Activated CD8-positive, alpha-beta memory T cell treated with anti-CD3 and anti-CD28 coated beads, Interleukin-2, amount 50 U/mL, for 4 hours (primary cell): ENCODE results near the gene HDAC4.

Experiments
- DNase-seq: peaks from one replicate; pipeline ENCODE4 v3.0.0-alpha.2; 2020

HDAC4 gene

DNA sequence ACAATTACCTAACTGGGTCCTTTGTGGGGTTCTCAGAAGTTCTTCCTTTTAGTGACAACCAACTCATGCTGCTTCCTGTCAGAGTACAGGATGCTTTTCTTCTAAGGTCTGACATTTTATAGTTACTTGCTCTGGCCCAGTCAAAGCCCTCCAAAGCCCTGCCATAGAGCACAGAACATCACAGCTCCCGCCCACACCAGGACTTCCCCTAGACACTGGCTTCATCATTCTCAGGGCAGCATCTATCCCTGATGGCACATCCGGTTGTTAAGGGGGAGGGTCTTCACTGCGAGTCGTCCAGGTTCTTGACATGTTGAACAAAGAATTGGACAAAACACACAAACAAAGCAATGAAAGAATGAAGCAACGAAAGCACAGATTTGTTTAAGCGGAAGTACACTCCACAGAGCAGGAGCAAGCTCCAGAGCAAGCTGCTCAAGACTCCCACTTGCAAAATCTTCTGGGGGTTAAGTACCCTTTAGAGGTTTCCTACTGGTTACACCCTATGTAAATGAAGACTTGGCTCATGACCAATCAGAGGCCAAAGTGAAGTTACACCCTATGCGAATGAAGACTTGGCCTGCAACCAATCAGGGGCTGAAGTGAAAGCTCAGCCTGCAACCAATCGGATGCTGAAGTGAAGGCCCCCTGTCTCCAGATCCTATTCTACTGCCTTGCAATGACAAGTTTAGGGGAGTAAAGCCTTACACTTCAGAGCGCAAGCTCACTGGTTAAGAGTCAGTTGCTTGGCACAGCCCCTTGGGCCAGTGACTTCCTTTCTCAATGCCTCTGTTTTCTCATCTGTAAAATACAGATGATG is 79.0 kb downstream of the HDAC4 start:
- DNase-seq: peak; percentile 65

- no peak for DNase-seq
Observed at GRCh38 chr2:239318790-239319661, 81.8 kb downstream of the HDAC4 start.

DNA sequence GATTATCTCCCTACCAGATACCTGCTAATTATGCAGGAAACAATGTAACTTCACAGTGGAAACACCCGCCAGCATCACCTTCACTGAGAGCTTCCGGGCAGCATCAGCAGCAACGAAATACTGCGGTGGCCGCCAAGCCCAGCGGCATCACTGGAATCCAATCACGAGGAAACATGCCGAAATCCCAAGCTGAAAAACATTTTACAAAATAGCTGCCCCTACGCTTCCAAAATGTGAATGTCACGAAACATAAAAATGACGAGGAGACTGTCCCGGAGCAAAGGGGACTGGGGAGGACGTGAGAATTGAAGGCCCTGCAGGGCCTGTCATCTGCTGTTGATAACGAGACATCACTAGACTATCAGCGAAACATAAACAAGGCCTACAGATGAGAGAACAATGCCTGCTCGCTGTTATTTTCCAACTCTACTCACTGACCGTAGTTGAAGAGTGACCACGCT is 82.6 kb downstream of the HDAC4 start:
- DNase-seq: no peak

DNA sequence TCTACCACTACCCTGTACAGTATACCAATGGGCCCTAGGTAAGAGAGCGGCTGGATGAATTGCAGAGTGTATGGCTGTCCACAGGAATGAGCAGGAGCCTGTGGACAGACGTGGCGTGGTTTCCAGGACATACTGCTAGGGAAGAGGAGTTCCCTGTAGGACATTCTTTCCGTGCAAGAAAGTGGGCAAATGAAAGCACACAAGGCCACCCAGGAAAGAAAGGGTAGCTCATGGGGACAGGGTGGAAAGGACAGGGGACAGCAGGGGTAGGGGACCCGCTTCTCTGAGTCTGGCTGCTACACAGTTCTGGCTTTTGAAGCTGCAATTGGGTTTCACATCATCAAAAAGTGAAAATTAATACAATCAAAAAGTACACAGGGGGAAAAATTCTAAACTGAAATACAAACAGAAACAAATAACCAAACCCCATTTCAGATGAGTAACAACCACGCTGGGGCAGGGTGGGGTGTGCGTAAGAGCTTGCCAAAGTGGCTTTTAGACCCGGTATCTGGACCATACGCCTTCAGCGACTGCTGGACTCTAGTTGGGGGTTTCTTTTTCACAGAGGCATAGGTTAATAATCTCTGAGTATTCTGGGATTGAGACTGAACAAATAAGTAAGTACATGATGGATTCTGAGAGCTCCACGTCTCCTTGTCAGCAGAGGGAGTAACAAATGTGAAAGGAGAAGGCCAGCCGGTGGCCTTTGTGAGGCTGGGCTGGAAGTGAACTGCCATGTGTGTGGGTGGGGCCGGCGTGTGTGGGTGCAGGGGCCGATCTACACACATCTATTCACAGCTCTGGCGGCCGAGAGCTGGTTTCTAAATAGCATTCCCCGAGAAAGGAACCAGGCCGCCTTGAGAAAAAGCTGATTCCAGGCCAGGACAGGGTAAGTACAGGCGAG is 84.0 kb downstream of the HDAC4 start:
- no peak for DNase-seq

GRCh38 chr2:239315308-239315707 is 85.5 kb downstream of the HDAC4 start:
- DNase-seq: no peak

GRCh38 chr2:239313776-239314175 is 87.0 kb downstream of the HDAC4 start:
- DNase-seq: no peak

DNA sequence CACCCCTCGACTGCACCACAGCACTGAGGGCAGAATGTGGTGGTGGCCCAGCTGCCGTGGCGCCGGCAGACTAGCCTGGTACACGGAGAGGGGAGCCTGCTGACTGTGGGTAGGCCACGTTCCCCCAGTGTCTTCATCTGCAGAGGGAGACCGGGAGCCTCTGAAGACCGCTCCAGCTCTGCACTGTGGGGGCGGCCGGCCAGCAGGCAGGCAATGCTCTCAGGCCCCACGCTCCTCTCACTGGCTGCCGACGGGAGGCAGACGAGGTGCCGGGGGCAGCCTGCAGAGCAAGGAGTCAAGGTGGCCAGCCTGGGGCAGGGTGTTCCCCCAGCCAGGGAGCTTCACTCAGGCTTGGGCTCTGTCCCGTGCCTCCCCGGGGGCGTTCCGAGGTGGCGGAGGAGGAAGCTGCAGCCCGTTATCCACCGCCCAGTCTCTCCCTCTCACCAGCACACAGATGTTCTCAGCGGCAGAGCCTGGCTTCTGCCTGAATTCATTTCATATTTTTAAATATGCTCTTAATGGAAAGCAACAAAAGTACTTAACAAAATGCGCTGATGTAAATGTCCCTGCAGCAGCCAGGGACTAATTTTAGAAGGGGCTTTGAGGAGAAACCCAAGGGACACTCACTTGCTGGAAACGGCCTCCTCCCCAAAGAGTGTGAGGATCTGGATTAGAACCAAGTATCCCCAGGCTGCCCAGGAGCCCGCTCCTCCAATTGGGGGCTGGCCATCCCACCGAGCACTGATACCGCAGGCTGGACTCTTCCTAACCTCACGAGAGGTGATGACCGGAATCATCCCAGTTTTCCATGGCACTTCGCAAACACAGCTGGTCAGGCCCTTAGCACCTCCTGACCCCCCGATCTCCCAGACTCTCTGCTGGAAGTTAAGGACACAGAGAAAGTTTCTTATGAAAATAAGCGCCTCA is 87.8 kb downstream of the HDAC4 start:
- no peak for DNase-seq

DNA sequence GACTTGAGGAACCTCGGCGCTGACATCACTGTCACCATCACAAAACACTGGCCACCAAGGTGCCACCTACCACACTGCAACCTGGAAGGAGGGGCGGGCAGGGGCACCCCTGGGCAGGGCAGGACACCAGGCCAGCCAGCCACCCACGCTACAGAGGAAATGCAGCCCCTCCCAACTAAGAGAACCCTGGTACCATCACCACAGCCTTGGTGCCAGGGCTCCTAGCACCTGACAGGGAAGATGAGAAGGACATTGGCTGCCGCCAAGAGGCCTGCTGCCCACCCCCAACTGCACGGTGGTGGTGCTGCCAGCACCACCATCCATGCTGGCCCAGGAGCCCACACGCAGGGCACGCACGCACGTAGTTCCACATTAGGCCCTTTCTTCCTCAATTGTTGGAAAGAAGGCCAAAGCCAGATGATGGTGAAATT is 88.7 kb downstream of the HDAC4 start:
- DNase-seq: no peak

GRCh38 chr2:239311132-239312040 is 89.4 kb downstream of the HDAC4 start:
- DNase-seq: peak; percentile 5

DNA sequence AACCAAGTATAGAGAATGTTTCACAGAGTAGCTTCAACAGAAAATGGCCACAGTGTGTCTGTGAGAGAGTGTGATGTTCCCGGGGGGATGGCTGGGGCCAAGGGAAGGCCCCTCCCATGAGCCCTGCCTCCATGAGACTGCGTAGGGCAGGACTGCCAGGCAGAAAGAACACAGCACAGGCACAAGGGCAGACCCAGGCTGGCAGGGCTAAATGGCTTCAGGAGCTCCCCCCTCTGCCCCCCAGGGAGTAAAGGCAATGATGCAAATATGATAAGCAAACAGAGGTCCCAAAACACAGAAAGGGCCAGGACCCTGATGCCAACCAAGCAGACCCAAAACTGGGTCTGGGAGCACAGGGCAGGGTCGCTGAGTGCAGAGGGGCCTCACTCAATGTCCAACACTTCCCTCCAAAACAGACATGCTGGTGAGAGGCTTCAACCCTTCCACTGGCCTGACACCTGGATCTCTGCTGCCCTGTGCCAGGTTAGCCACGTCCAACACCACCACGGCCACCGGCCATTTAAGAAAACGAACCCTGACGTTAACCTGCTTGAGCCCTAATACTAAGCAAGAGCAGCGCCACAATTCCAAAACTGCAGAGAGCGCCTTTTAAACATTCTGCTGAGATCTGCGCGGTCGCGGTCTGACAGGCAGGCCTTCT is 90.3 kb downstream of the HDAC4 start:
- DNase-seq: no peak

- DNase-seq: no peak
Observed at GRCh38 chr2:239309398-239310245, 91.2 kb downstream of the HDAC4 start.

DNA sequence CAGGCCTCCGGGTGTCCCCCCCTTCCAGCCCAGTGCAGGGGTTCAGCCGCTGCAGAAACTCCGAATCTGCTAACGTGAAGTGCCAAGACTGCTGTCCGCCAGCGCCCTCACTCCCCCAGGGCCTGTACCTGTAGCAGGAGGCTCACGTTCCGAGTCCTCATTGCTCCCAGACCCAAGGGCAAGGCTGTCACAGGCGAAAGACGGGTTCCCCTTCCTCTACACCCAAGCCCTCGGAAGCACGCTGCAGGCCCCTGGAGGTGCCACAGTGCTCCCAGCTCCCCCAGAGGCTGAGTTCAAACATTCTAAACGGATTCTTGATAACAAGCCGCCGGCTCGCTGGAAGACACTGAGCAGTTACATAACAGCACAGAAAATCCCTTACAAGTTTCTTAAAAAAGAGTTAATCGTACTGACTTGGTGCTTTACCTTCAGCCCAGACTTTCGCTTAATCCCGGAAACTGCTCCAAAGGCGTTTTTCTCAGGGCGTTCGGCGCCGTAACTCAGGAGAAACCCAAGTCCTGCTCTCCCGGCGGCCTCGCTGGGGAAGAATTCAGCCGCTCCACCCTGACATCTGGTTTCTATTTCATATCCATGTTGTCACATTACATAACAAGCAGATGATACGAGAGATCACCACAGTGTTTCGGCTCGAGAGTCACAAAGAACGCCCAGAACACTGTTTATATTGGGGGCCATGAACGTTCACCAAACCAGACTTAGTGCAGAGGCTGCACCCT is 92.0 kb downstream of the HDAC4 start:
- DNase-seq: peak; percentile 6

- DNase-seq: peak; percentile 5
Observed at GRCh38 chr2:239307921-239308613, 92.8 kb downstream of the HDAC4 start.

GRCh38 chr2:239307221-239307569 is 93.6 kb downstream of the HDAC4 start:
- DNase-seq: no peak

DNA sequence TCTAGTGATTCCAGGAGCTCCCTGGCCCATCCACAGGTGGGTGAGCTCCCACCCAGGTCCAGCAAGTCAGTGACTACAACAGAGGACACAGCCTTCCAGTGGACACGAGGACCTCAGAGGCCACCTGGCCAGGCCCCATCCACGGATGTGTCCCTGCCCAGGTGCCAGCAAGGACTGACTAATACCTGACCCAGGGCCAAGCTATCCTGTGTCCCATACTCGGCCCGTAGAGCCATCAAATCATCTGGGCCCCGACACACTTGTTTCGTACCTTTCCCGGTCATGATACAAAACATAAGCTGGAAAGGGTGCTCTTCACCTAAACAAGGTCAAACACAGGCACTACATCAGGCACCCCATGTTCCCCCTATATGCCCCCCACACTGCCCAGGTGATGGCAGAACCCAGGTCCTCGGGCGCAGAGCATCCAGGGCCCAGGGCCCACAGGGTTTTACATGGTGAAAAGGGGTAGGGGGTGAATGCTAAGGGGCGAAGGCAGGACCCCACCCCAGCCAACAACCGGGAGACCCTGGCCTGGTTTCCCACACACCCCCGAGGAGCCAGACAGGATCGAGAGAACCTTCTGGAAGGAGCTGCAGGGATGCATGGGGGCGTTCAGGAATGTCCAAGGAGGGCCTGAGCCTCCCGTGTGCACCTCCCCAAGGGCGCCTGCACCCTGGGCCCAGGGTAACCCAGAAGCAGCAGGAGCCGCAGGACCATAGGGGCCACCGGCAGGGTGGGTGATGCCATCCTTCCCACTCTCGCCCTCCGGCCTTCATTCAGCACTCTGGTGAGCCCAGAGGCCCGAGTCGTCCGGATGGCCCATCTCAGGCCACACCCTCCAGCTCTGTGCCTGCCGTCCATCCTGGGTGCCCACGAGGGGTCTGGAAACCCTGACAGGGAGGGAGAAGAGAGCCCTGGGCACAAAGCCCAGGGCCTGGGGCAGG is 94.3 kb downstream of the HDAC4 start:
- DNase-seq: no peak

DNA sequence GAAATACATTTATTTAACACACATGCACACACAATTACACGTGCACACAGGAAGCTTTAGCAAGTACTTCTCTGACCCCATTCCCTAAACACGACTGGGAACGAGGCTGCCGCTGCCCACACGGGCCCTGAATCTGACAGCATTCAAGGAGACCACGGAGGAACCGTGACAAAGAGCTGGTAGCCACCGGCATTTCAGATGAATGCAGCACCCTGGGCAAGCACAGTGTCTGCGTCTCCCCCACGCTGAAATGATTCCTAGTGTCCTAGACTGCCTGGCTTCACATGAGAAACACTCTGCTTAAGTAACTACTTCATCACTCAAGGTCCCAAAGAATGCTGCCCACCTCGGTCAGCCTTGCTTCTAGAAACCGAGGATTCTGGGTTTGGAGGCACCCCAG is 95.0 kb downstream of the HDAC4 start:
- DNase-seq: no peak

DNA sequence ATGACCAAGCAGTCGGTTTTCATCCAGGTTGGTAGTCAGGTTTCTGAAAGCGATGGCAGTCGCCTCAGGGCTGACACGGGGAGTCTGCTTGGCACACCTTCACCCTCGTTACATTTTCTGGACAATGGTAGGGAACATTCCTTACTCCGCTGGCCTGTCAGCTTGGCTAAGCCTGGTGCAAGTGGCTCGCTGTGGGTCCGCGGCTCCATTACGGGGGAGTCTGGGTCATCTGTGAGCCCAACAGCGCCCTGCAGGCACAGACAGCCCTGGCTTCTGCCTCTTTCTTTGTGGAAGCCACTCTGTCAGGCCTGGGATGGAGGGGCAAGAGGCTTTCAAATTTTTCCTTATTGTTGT is 95.6 kb downstream of the HDAC4 start:
- no peak for DNase-seq
